Stimulated activated CD8-positive, alpha-beta memory T cell treated with anti-CD3 and anti-CD28 coated beads, Interleukin-4, amount 100 ng/mL, for 24 hours (primary cell): ENCODE results near the gene MRPL48.
"Not testable (repeated sequence)": the region's sequence is repeated elsewhere in the genome, so short reads cannot be mapped to it uniquely, and the experiment has no call there.

Source experiments
- DNase-seq: peaks from one replicate; pipeline ENCODE4 v3.0.0-alpha.2; 2020; ENCODE audit warnings: low read depth

MRPL48 gene

GRCh38 chr11:73779084-73779902 is 8.4 kb upstream of the MRPL48 start:
- DNase-seq: peak; percentile 97

- DNase-seq: no peak
These were observed 6.4 kb upstream of the MRPL48 start for GRCh38 chr11:73781303-73781702.

GRCh38 chr11:73783483-73784020 is 4.1 kb upstream of the MRPL48 start:
- DNase-seq: no peak

- no peak for DNase-seq
These were observed 3.5 kb upstream of the MRPL48 start for GRCh38 chr11:73784080-73784634.

- no peak for DNase-seq
These were observed 2.9 kb upstream of the MRPL48 start for GRCh38 chr11:73784734-73785133.

- DNase-seq: not testable (repeated sequence)
These were observed 2.2 kb upstream of the MRPL48 start for GRCh38 chr11:73785467-73785866.

- no peak for DNase-seq
These were observed 527 bp upstream of the MRPL48 start for GRCh38 chr11:73787051-73787642.

- DNase-seq: no peak
These were observed 1.6 kb downstream of the MRPL48 start for GRCh38 chr11:73789279-73789670.

GRCh38 chr11:73792584-73792983 is 4.9 kb downstream of the MRPL48 start:
- DNase-seq: no peak

- no peak for DNase-seq
These were observed 8.4 kb downstream of the MRPL48 start for GRCh38 chr11:73795925-73796632.

- DNase-seq: no peak
These were observed 9.8 kb downstream of the MRPL48 start for GRCh38 chr11:73797457-73797856.

- DNase-seq: no peak
These were observed 12.7 kb downstream of the MRPL48 start for GRCh38 chr11:73800276-73800806.

GRCh38 chr11:73801136-73801535 is 13.5 kb downstream of the MRPL48 start:
- no peak for DNase-seq

- no peak for DNase-seq
These were observed 17.0 kb downstream of the MRPL48 start for GRCh38 chr11:73804712-73805111.

- no peak for DNase-seq
These were observed 20.4 kb downstream of the MRPL48 start for GRCh38 chr11:73808052-73808451.

- DNase-seq: no peak
These were observed 23.0 kb downstream of the MRPL48 start for GRCh38 chr11:73810637-73811036.

GRCh38 chr11:73812234-73812633 is 24.6 kb downstream of the MRPL48 start:
- no peak for DNase-seq

GRCh38 chr11:73814812-73815211 is 27.1 kb downstream of the MRPL48 start:
- DNase-seq: no peak

GRCh38 chr11:73818846-73819245 is 31.2 kb downstream of the MRPL48 start:
- no peak for DNase-seq

- no peak for DNase-seq
These were observed 42.6 kb downstream of the MRPL48 start for GRCh38 chr11:73830261-73830660.

GRCh38 chr11:73833067-73833466 is 45.4 kb downstream of the MRPL48 start:
- no peak for DNase-seq

GRCh38 chr11:73838443-73839122 is 50.9 kb downstream of the MRPL48 start:
- DNase-seq: no peak
